IMR-90 (cell line): ENCODE measurements around the gene PRCP. TPM values are rescaled to one million over a fixed set of nuclear protein-coding genes. Genes with fewer than 3 reads are reported as not detected.

ENCODE experiments used
- ATAC-seq: fragments of 200-7000 bp; cut with Tn5 transposase; 2 replicates; pipeline ENCODE4 v1.9.1; 2020; ENCODE audit warnings: low read depth, mild to moderate bottlenecking, moderate library complexity
- BruUV-seq: library from RNA; stranded (reverse); fragments of 400-500 nt; replicated peaks from 2 replicates; lab custom pipeline; 2021; lab: Mats Ljungman, UMichigan
- CTCF ChIA-PET: fragments of 300-600 bp; formaldehyde crosslinking; extraction: SDS; loops from one replicate; lab custom pipeline; 2021; ENCODE audit warnings: antibody characterized with exemption; lab: Yijun Ruan, JAX
- POLR2A ChIA-PET: fragments of 300-600 bp; sonication (Branson Sonifier 250); formaldehyde crosslinking; loops from one replicate; lab custom pipeline; 2022; ENCODE audit warnings: antibody characterized with exemption; ENCODE audit not compliant: unreplicated experiment; lab: Charles Lee
- DNase-seq: peaks from one replicate; pipeline ENCODE4 v3.0.0; 2013
- H2AFZ ChIP-seq: replicated peaks from 2 replicates; pipeline ENCODE3; 2013; ENCODE audit warnings: low read length, mild to moderate bottlenecking; ENCODE audit not compliant: poor library complexity
- H2AK5ac ChIP-seq: 2 replicates; pipeline ENCODE4 v1.6.1; 2013; ENCODE audit warnings: low read depth, low read length, inconsistent platforms
- H2AK9ac ChIP-seq: replicated peaks from 2 replicates; pipeline ENCODE3; 2013; ENCODE audit warnings: mild to moderate bottlenecking, low read depth, low read length, moderate library complexity; ENCODE audit not compliant: poor library complexity
- H2BK120ac ChIP-seq: 2 replicates; pipeline ENCODE4 v1.6.1; 2013; ENCODE audit warnings: low read depth, low read length, inconsistent platforms
- H2BK15ac ChIP-seq: 3 replicates; pipeline ENCODE4 v1.6.1; 2013; ENCODE audit warnings: low read depth, low read length, inconsistent platforms
- H2BK20ac ChIP-seq: 2 replicates; pipeline ENCODE4 v1.6.1; 2013; ENCODE audit warnings: low read depth, mild to moderate bottlenecking, inconsistent platforms, low read length, moderate library complexity
- H2BK5ac ChIP-seq: 2 replicates; pipeline ENCODE4 v1.6.1; 2013; ENCODE audit warnings: mild to moderate bottlenecking, low read depth, low read length, inconsistent platforms; ENCODE audit not compliant: poor library complexity, severe bottlenecking
- H3K14ac ChIP-seq: replicated peaks from 2 replicates; pipeline ENCODE4 v1.6.1; 2013; ENCODE audit warnings: low read depth, low read length, inconsistent platforms
- H3K18ac ChIP-seq: 2 replicates; pipeline ENCODE4 v1.6.1; 2013; ENCODE audit warnings: low read depth, low read length, control low read depth
- H3K23ac ChIP-seq: 2 replicates; pipeline ENCODE4 v1.6.1; 2013; ENCODE audit warnings: low read depth, low read length, inconsistent platforms
- H3K27ac ChIP-seq: 2 replicates; pipeline ENCODE4 v1.5.1; 2013; ENCODE audit warnings: mild to moderate bottlenecking, control low read depth, low read length; ENCODE audit not compliant: insufficient read depth
- H3K27me3 ChIP-seq: 2 replicates; pipeline ENCODE4 v1.6.1; 2013; ENCODE audit warnings: low read length; ENCODE audit not compliant: control insufficient read depth, insufficient read depth
- H3K36me3 ChIP-seq: 2 replicates; pipeline ENCODE4 v1.6.1; 2013; ENCODE audit warnings: low read length, mixed read lengths; ENCODE audit not compliant: control insufficient read depth, insufficient read depth
- H3K4ac ChIP-seq: 2 replicates; pipeline ENCODE4 v1.6.1; 2013; ENCODE audit warnings: low read depth, low read length, inconsistent platforms
- H3K4me1 ChIP-seq: 2 replicates; pipeline ENCODE4 v1.6.1; 2013; ENCODE audit warnings: low read length, mixed read lengths; ENCODE audit not compliant: control insufficient read depth, insufficient read depth
- H3K4me2 ChIP-seq: 2 replicates; pipeline ENCODE4 v1.6.1; 2013; ENCODE audit warnings: low read depth, mild to moderate bottlenecking, control low read depth, low read length, moderate library complexity
- H3K4me3 ChIP-seq: 2 replicates; pipeline ENCODE4 v1.5.1; 2013; ENCODE audit warnings: low read depth, mild to moderate bottlenecking, control low read depth, low read length, moderate library complexity; ENCODE audit not compliant: insufficient read depth
- H3K56ac ChIP-seq: 2 replicates; pipeline ENCODE4 v1.6.1; 2013; ENCODE audit warnings: low read length, inconsistent platforms; ENCODE audit not compliant: insufficient read depth; ENCODE audit errors: extremely low read depth
- H3K79me1 ChIP-seq, 2 experiments: 2 replicates each; pipeline ENCODE4 v1.6.1; 2013; ENCODE audit warnings: low read length in 2 of 2, inconsistent platforms in 1 of 2, low read depth in 1 of 2
- H3K9ac ChIP-seq: 2 replicates; pipeline ENCODE4 v1.6.1; 2013; ENCODE audit warnings: low read depth, low read length, control low read depth
- H3K9me1 ChIP-seq: 2 replicates; pipeline ENCODE4 v1.6.1; 2013; ENCODE audit warnings: low read length, inconsistent platforms; ENCODE audit not compliant: insufficient read depth
- H3K9me3 ChIP-seq: 2 replicates; pipeline ENCODE4 v1.6.1; 2013; ENCODE audit warnings: low read length; ENCODE audit not compliant: control insufficient read depth, insufficient read depth
- H4K20me1 ChIP-seq: 2 replicates; pipeline ENCODE4 v1.6.1; 2013; ENCODE audit warnings: low read length, inconsistent platforms; ENCODE audit not compliant: insufficient read depth
- H4K5ac ChIP-seq: 2 replicates; pipeline ENCODE4 v1.6.1; 2013; ENCODE audit warnings: mild to moderate bottlenecking, low read depth, low read length, control low read depth
- H4K8ac ChIP-seq, 2 experiments: 2 replicates each; pipeline ENCODE4 v1.6.1; 2013; ENCODE audit warnings: low read depth in 2 of 2, low read length in 2 of 2, control low read depth in 1 of 2, inconsistent platforms in 1 of 2
- H4K91ac ChIP-seq: 2 replicates; pipeline ENCODE4 v1.6.1; 2013; ENCODE audit warnings: low read depth, low read length, inconsistent platforms; ENCODE audit not compliant: insufficient read depth
- BHLHE40 ChIP-seq: fragments of 150-350 bp; IDR thresholded peaks from 2 replicates; pipeline ENCODE4 v1.6.1; 2016; ENCODE audit warnings: mild to moderate bottlenecking, low read depth, low read length
- CEBPB ChIP-seq: IDR thresholded peaks from 2 replicates; pipeline ENCODE4 v1.6.1; 2012; ENCODE audit warnings: low read depth, low read length, improper control_type of control experiment
- FOS ChIP-seq: fragments of 150-350 bp; IDR thresholded peaks from 2 replicates; pipeline ENCODE4 v1.6.1; 2016; ENCODE audit warnings: low read depth, low read length
- NFE2L2 ChIP-seq: fragments of 150-350 bp; IDR thresholded peaks from 2 replicates; pipeline ENCODE4 v1.6.1; 2016; ENCODE audit warnings: low read depth, mild to moderate bottlenecking, low read length
- RAD21 ChIP-seq: IDR thresholded peaks from 2 replicates; pipeline ENCODE4 v1.6.1; 2012; ENCODE audit warnings: low read length, improper control_type of control experiment
- SMC3 ChIP-seq: fragments of 150-350 bp; IDR thresholded peaks from 2 replicates; pipeline ENCODE4 v1.6.1; 2016; ENCODE audit warnings: low read depth, mild to moderate bottlenecking, antibody characterized with exemption, low read length, moderate library complexity
- WGBS, 2 experiments: methylation state at CpG; one replicate each; pipeline versions ENCODE4 v1.1.5 to v1.1.7; 2013; ENCODE audit warnings: missing lambda C conversion rate in 2 of 2; ENCODE audit not compliant: insufficient read length in 1 of 2; ENCODE audit errors: extremely low coverage in 2 of 2; 5-methylcytosine and 5-hydroxymethylcytosine counted together
- dilution Hi-C: fragments of 300-500 bp; cut with HindIII; formaldehyde crosslinking; loops from one replicate; pipeline ENCODE4 v1.14.3; 2018; ENCODE audit warnings: low sequenced_read_pairs; ENCODE audit not compliant: unreplicated experiment
- in situ Hi-C: fragments of 300-500 bp; cut with MboI; formaldehyde crosslinking; loops from 3 replicates; pipeline ENCODE4 v1.14.3; 2019; ENCODE audit warnings: low sequenced_read_pairs, inconsistent platforms, mixed read lengths
- intact Hi-C: fragments of 100-400 bp; cut with micrococcal nuclease; formaldehyde crosslinking; loops from 2 replicates; pipeline ENCODE4 v1.10.0; 2022
- polyA plus RNA-seq, 3 experiments: library from polyadenylated mRNA; depleted of rRNA; stranded (reverse); fragments of >200 nt; gene quantifications; 2 replicates each; pipeline ENCODE4 v1.2.3, GENCODE V29; 2012; ENCODE audit warnings: low replicate concordance in 1 of 3
- total RNA-seq: library from RNA; depleted of rRNA; stranded (reverse); fragments of >200 nt; gene quantifications from 2 replicates; pipeline ENCODE4 v1.2.3, GENCODE V29; 2012
- TF ChIP-seq, protein P1 (sequence below): fragments of 150-350 bp; IDR thresholded peaks from 2 replicates; pipeline ENCODE4 v1.6.1; 2017; ENCODE audit warnings: mild to moderate bottlenecking, antibody characterized with exemption, low read length, low read depth
- TF ChIP-seq, protein P2 (sequence below): fragments of 150-350 bp; IDR thresholded peaks from 2 replicates; pipeline ENCODE4 v1.6.1; 2016; ENCODE audit warnings: low read depth, mild to moderate bottlenecking, low read length, moderate library complexity, borderline replicate concordance

The PRCP gene
- total and polyA plus RNA-seq, 2 of the 4 experiments (the other 2 are of a cell fraction) = 31.7 to 64.9 TPM

DNA sequence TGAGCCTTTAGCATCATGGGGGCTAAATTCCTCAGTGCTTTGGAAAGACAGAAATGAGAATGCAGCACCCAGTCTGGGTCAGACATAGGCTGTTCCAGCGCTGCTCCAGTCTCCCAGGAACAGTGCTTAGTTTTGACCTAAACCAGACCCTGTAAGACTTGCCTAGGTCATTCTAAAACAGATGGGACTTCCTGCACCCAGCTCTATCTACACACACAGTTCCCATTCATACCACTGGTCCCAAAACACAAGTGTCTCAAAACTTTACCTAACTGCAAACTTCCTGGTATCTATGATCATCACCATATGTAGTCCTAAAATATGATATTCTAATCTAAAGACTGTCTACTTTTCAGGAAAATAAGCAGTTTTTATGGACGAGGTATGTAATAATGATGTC lies 37.9 kb downstream of the PRCP start:
- WGBS, 2 experiments = 88% methylated on average over 1 of the region's 2 CpGs; no CpG with 5 or more reads in 1 of the 2 experiments
- no peak for DNase-seq
- Histone ChIP-seq H3K9me3 (no peaks in the 10 kb centered on the region), H3K9ac (no peak overlapping the region), H4K8ac (peak overlapping the region in 1 of 2 experiments; percentile 33; a peak in 1 of 4 replicates), H3K18ac (no peak overlapping the region), H2BK5ac (no peak overlapping the region), H2BK15ac (peak overlapping the region; percentile 6; the same call in 1 of the 3 replicates), H2AFZ (no peak overlapping the region), H2AK9ac (no peak overlapping the region), H3K27ac (no peak overlapping the region), H4K5ac (peak overlapping the region; percentile 55; the same call in 1 of the 2 replicates), H3K4me2 (no peak overlapping the region), H3K4me3 (no peak overlapping the region), H3K79me1 (peaks cover 1 to 15% of the 10 kb centered on the region in 2 experiments; a peak in 3 of 4 replicates), H2BK120ac (peak overlapping the region; percentile 61), H4K20me1 (no peaks in the 10 kb centered on the region), H3K36me3 (no peaks in the 10 kb centered on the region), H3K4me1 (peaks cover 6% of the 10 kb centered on the region), H3K56ac (no peak overlapping the region), H3K4ac (peak overlapping the region; percentile 31; the same call in 1 of the 2 replicates), H2AK5ac (peak overlapping the region; percentile 11; the same call in 1 of the 2 replicates), H4K91ac (peak overlapping the region; percentile 61), H2BK20ac (peak overlapping the region; percentile 78), H3K14ac (no peak overlapping the region), H3K9me1 (peaks cover 7% of the 10 kb centered on the region; the same call in 1 of the 2 replicates), H3K27me3 (no peaks in the 10 kb centered on the region), H3K23ac (peak overlapping the region; percentile 16; the same call in 1 of the 2 replicates)
- ATAC-seq = no peak
- dilution Hi-C loops (no loop called here), in situ Hi-C loops (no loop called here), intact Hi-C loops (no loop called here)
- no TSS peak for BruUV-seq
- TF ChIP-seq CEBPB = no peak
- TF ChIP-seq NFE2L2 = no peak
- no peak for TF ChIP-seq SMC3
- TF ChIP-seq, protein P1, sequence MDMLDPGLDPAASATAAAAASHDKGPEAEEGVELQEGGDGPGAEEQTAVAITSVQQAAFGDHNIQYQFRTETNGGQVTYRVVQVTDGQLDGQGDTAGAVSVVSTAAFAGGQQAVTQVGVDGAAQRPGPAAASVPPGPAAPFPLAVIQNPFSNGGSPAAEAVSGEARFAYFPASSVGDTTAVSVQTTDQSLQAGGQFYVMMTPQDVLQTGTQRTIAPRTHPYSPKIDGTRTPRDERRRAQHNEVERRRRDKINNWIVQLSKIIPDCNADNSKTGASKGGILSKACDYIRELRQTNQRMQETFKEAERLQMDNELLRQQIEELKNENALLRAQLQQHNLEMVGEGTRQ = no peak
- TF ChIP-seq FOS = no peak
- TF ChIP-seq, protein P2, sequence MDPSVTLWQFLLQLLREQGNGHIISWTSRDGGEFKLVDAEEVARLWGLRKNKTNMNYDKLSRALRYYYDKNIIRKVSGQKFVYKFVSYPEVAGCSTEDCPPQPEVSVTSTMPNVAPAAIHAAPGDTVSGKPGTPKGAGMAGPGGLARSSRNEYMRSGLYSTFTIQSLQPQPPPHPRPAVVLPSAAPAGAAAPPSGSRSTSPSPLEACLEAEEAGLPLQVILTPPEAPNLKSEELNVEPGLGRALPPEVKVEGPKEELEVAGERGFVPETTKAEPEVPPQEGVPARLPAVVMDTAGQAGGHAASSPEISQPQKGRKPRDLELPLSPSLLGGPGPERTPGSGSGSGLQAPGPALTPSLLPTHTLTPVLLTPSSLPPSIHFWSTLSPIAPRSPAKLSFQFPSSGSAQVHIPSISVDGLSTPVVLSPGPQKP = no peak
- no peak for TF ChIP-seq RAD21
- no peak for TF ChIP-seq BHLHE40
- CTCF ChIA-PET = interaction anchor here (1.8 kb wide), 1 partner anchor 86 kb away, joined by 6 read pairs; no protein-coding TSS in a partner anchor
- POLR2A ChIA-PET = no interaction called here
